Measurements from ENCODE around the gene SLFN14.

DNA sequence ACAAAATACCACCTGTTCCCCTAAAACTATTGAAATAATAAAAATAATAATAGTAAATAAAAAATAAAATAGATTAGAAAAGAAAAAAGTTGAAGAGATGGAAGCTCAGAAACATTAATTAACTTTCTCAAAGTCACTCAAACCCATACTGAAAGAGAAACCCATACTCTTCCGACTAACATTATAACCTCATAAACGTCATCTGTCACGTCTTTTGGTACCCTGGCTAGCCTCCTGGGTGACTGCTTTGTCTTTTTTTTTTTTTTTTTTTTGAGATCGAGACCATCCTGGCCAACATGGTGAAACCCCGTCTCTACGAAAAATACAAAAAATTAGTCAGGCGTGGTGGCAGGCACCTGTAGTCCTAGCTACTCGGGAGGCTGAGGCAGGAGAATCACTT lies 30.8 kb downstream of the SLFN14 start:
- TF ChIP-seq, protein P1, sequence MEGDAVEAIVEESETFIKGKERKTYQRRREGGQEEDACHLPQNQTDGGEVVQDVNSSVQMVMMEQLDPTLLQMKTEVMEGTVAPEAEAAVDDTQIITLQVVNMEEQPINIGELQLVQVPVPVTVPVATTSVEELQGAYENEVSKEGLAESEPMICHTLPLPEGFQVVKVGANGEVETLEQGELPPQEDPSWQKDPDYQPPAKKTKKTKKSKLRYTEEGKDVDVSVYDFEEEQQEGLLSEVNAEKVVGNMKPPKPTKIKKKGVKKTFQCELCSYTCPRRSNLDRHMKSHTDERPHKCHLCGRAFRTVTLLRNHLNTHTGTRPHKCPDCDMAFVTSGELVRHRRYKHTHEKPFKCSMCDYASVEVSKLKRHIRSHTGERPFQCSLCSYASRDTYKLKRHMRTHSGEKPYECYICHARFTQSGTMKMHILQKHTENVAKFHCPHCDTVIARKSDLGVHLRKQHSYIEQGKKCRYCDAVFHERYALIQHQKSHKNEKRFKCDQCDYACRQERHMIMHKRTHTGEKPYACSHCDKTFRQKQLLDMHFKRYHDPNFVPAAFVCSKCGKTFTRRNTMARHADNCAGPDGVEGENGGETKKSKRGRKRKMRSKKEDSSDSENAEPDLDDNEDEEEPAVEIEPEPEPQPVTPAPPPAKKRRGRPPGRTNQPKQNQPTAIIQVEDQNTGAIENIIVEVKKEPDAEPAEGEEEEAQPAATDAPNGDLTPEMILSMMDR (IDR thresholded peaks at IDR 0.05), result no peak
- no peak for TF ChIP-seq POLR2A (IDR thresholded peaks at IDR 0.05)
